Neutrophil (primary cell): ENCODE results near the gene C10orf105.

Source experiments
- H3K27ac ChIP-seq: fragments of 200-600 bp; sonication (generic); 2 replicates; pipeline ENCODE4 v1.5.1; 2016; ENCODE audit warnings: mild to moderate bottlenecking, moderate library complexity
- H3K27me3 ChIP-seq: fragments of 200-600 bp; sonication (generic); 2 replicates; pipeline ENCODE4 v1.6.0; 2016; ENCODE audit warnings: mild to moderate bottlenecking
- H3K36me3 ChIP-seq: fragments of 200-600 bp; sonication (generic); 2 replicates; pipeline ENCODE4 v1.5.1; 2017
- H3K4me1 ChIP-seq, 2 experiments: fragments of 200-600 bp in 1 of 2; sonication (generic) in 1 of 2; 1 replicate in 1 of 2; 2 replicates in 1 of 2; pipeline versions ENCODE4 v1.5.1 to v1.6.1; 2013 to 2016; ENCODE audit warnings: low read depth in 1 of 2, low read length in 1 of 2, mild to moderate bottlenecking in 1 of 2, moderate library complexity in 1 of 2; ENCODE audit not compliant: control insufficient read depth in 1 of 2, insufficient read depth in 1 of 2
- H3K4me3 ChIP-seq, 2 experiments: fragments of 200-600 bp in 1 of 2; sonication (generic) in 1 of 2; 1 replicate in 1 of 2; 2 replicates in 1 of 2; pipeline ENCODE4 v1.5.1; 2013 to 2016; ENCODE audit warnings: low read depth in 1 of 2, low read length in 1 of 2, mild to moderate bottlenecking in 1 of 2, moderate library complexity in 1 of 2
- H3K9me3 ChIP-seq: fragments of 200-600 bp; sonication (generic); 2 replicates; pipeline ENCODE4 v1.5.1; 2016
- CTCF ChIP-seq: fragments of 200-600 bp; sonication (generic); IDR thresholded peaks from 2 replicates; pipeline ENCODE4 v1.5.1; 2016; ENCODE audit warnings: antibody characterized with exemption

Gene C10orf105

GRCh38 chr10:71703577-71703976 is 16.0 kb downstream of the C10orf105 start:
- H3K36me3 ChIP-seq = peaks cover 3% of the 10 kb centered on the region
- no peaks in the 10 kb centered on the region for H3K27me3 ChIP-seq
- H3K4me1 ChIP-seq = peaks cover 36 to 41% of the 10 kb centered on the region in 2 experiments
- H3K27ac ChIP-seq = no peak overlapping the region
- no peak for TF ChIP-seq CTCF
- no peaks in the 10 kb centered on the region for H3K9me3 ChIP-seq
- H3K4me3 ChIP-seq = no peak overlapping the region

- no peak for TF ChIP-seq CTCF
- Histone ChIP-seq H3K36me3 (no peaks in the 10 kb centered on the region), H3K9me3 (no peaks in the 10 kb centered on the region), H3K4me3 (peak overlapping the region; percentile 22 to 29), H3K27me3 (no peaks in the 10 kb centered on the region), H3K4me1 (peaks cover 31 to 37% of the 10 kb centered on the region in 2 experiments), H3K27ac (peak overlapping the region; percentile 69)
Observed at GRCh38 chr10:71701496-71702132, 18.0 kb downstream of the C10orf105 start.

DNA sequence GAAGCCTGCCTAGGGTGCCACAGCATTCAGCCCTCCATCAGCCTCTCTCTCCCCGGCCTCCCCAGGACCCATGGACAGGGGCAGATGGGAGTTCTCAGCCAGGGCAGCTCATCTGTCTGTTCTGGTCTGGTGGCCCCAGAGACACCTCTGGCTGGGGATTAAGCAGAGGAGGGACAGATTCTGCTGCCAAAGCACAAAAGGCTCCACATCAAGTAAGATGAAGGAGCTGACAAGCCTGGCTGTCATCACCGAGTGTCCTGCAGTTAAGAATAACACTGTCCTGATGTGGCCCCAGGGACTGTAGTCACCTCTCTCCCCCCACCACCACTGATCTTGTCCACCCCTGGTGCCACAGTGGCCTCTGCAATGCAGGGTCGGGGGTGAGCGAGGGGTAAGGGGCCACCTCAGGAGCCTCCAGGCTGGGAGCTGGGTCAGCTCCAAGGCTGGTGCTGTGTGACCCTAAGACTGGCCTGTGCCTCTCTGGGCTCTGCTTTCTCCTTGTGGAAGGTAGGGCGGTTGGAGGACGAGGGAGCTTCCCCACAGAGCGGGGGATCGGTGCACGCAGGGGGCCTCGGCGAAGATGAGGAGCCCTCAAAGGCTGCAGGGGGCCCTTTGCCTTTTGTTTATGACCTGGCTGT is 18.7 kb downstream of the C10orf105 start:
- H3K27me3 ChIP-seq = no peaks in the 10 kb centered on the region
- H3K9me3 ChIP-seq = no peaks in the 10 kb centered on the region
- H3K27ac ChIP-seq = peak overlapping the region; percentile 69
- no peak for TF ChIP-seq CTCF
- H3K4me3 ChIP-seq = no peak overlapping the region
- H3K4me1 ChIP-seq = peaks cover 38 to 45% of the 10 kb centered on the region in 2 experiments
- H3K36me3 ChIP-seq = no peaks in the 10 kb centered on the region

GRCh38 chr10:71698737-71699136 is 20.8 kb downstream of the C10orf105 start:
- Histone ChIP-seq H3K36me3 (no peaks in the 10 kb centered on the region), H3K4me3 (no peak overlapping the region), H3K4me1 (peaks cover 59 to 66% of the 10 kb centered on the region in 2 experiments), H3K9me3 (no peaks in the 10 kb centered on the region), H3K27ac (no peak overlapping the region), H3K27me3 (no peaks in the 10 kb centered on the region)
- no peak for TF ChIP-seq CTCF

- Histone ChIP-seq H3K4me1 (peaks cover 62 to 69% of the 10 kb centered on the region in 2 experiments), H3K27ac (no peak overlapping the region), H3K9me3 (no peaks in the 10 kb centered on the region), H3K4me3 (no peak overlapping the region), H3K27me3 (no peaks in the 10 kb centered on the region), H3K36me3 (no peaks in the 10 kb centered on the region)
- no peak for TF ChIP-seq CTCF
Observed at GRCh38 chr10:71697938-71698709, 21.5 kb downstream of the C10orf105 start.
